ACC112 (cell line): ENCODE results near the gene EP300.
"Not testable (repeated sequence)": the region's sequence is repeated elsewhere in the genome, so short reads cannot be mapped to it uniquely, and the experiment has no call there.

Source experiments
- H2AFZ ChIP-seq: fragments of 200-600 bp; sonication (generic); one replicate; pipeline ENCODE4 v1.6.0; 2017; ENCODE audit warnings: antibody characterized with exemption, low read length; ENCODE audit not compliant: unreplicated experiment
- H3K27ac ChIP-seq: fragments of 200-600 bp; sonication (generic); 2 replicates; pipeline ENCODE4 v1.5.1; 2014; ENCODE audit warnings: low read depth, mild to moderate bottlenecking, antibody characterized with exemption, low read length, moderate library complexity
- H3K27me3 ChIP-seq: fragments of 200-600 bp; sonication (generic); 2 replicates; pipeline ENCODE4 v1.6.1; 2014; ENCODE audit warnings: mild to moderate bottlenecking, antibody characterized with exemption, low read length, moderate library complexity, mixed read lengths; ENCODE audit not compliant: insufficient read depth
- H3K36me3 ChIP-seq: fragments of 200-600 bp; sonication (generic); 2 replicates; pipeline ENCODE4 v1.6.1; 2016; ENCODE audit warnings: mild to moderate bottlenecking, antibody characterized with exemption, low read length, moderate library complexity, mixed read lengths; ENCODE audit not compliant: insufficient read depth
- H3K4me1 ChIP-seq: fragments of 200-600 bp; sonication (generic); one replicate; pipeline ENCODE4 v1.6.1; 2016; ENCODE audit warnings: low read length, mixed read lengths; ENCODE audit not compliant: insufficient read depth, unreplicated experiment, control insufficient read depth
- H3K4me3 ChIP-seq: fragments of 200-600 bp; sonication (generic); 2 replicates; pipeline ENCODE4 v1.5.1; 2014; ENCODE audit warnings: mild to moderate bottlenecking, low read depth, low read length
- H3K79me2 ChIP-seq: fragments of 200-600 bp; sonication (generic); one replicate; pipeline ENCODE4 v1.6.0; 2016; ENCODE audit warnings: low read length; ENCODE audit not compliant: control insufficient read depth, unreplicated experiment, insufficient read depth

The EP300 gene

DNA sequence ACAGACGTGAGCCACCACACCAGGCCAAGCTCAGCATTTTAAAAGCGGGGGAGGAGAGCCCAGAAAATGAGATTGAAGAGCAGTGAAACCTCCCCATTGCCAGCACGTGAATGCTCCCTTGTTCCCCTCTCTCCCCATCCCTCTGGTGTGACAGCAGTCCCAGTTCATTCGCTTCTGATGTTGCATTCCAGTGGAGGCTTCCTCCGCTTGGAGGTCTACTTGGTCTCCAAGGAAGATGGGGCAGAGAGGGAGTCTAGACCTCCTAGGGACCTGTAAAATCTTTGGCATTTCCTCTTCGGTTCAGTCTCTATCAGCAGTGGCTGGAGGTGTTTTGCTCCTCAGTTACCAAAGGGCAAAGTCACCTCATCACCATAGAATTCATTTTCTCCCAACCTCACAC lies 30.2 kb upstream of the EP300 start:
- H3K4me1 ChIP-seq, result no peaks in the 10 kb centered on the region
- no peak overlapping the region for H3K4me3 ChIP-seq
- H3K27me3 ChIP-seq, result no peaks in the 10 kb centered on the region
- no peaks in the 10 kb centered on the region for H3K79me2 ChIP-seq
- no peaks in the 10 kb centered on the region for H3K36me3 ChIP-seq
- no peak overlapping the region for H2AFZ ChIP-seq
- no peak overlapping the region for H3K27ac ChIP-seq

DNA sequence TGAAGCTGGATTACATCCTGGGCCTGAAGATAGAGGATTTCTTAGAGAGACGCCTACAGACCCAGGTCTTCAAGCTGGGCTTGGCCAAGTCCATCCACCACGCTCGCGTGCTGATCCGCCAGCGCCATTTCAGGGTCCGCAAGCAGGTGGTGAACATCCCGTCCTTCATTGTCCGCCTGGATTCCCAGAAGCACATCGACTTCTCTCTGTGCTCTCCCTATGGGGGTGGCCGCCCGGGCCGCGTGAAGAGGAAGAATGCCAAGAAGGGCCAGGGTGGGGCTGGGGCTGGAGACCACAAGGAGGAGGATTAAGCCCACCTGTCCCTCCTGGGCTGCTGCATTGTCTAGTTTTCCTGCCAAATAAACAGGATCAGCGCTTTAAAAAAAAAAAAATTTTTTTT lies 28.1 kb upstream of the EP300 start:
- H3K36me3 ChIP-seq, H3K27ac ChIP-seq, H3K4me1 ChIP-seq, H3K27me3 ChIP-seq, H3K79me2 ChIP-seq, H3K4me3 ChIP-seq, H2AFZ ChIP-seq: not testable (repeated sequence)

DNA sequence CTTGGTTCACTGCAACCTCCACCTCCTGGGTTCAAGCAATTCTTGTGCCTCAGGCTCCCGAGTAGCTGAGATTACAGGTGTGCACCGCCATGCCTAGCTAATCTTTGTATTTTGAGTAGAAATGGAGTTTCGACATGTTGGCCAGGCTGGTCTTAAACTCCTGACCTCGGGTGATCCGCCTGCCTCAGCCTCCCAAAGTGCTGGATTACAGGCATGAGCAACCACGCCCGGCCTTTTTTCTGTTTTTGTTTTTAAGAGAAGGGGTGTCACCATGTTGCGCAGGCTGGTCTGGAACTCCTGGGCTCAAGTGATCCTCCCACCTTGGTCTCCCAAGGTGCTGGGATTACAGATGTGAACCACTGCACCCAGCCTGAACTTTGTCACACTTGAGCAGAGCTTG lies 26.1 kb upstream of the EP300 start:
- not testable (repeated sequence) for H3K27me3 ChIP-seq, H2AFZ ChIP-seq, H3K27ac ChIP-seq, H3K36me3 ChIP-seq, H3K4me1 ChIP-seq, H3K4me3 ChIP-seq, H3K79me2 ChIP-seq

DNA sequence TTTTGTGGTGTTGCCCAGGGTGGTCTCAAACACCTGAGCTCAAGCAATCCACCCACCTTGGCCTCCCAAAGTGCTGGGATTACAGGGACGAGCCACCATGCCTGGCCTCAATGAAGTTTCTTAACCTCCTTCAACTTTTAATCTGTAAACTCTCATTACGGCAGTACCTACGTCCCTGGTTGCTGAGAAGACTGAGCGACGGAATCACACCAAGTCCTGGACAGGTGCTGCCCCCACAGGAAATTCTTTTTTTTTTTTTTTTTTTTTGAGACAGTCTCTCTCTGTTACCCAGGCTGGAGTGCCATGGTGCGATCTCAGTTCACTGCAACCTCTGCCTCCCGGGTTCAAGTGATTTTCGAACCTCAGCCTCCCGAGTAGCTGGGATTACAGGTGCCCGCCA lies 24.4 kb upstream of the EP300 start:
- H3K27ac ChIP-seq, result not testable (repeated sequence)

DNA sequence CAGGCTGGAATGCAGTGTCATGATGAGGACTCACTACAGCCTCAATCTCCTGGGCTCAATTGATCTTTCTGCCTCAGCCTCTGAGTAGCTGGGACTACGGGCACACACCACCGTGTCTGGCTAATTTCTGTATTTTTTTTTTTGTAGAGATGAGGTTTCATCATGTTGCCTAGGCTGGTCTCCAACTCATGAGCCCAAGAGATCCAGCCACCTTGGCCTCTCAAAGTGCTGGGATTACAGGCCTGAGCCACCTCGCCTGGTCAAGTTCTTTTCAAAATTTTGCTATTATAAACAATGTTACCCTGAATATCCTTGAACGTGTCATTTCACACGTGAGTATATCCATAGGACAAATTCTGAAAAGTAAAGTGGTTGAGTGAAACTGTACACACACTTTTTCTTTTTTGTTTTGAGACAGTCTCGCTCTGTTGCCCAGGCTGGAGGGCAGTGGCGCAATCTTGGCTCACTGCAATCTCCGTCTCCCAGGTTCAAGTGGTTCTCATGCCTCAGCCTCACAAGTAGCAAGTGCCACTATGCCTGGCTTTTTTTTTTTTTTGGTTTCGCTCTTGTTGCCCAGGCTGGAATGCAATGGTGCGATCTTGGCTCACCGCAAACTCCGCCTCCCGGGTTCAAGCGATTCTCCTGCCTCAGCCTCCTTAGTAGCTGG lies 21.6 kb upstream of the EP300 start:
- Histone ChIP-seq H2AFZ (no peak overlapping the region), H3K27ac (no peak overlapping the region), H3K4me1 (no peaks in the 10 kb centered on the region), H3K79me2 (no peaks in the 10 kb centered on the region), H3K36me3 (no peaks in the 10 kb centered on the region), H3K4me3 (no peak overlapping the region), H3K27me3 (no peaks in the 10 kb centered on the region)

More for the DNA sequence above, 24.4 kb upstream of the EP300 start:
- H3K79me2 ChIP-seq, H3K4me3 ChIP-seq, H3K4me1 ChIP-seq, H3K27me3 ChIP-seq, H2AFZ ChIP-seq, H3K36me3 ChIP-seq: not testable (repeated sequence)

DNA sequence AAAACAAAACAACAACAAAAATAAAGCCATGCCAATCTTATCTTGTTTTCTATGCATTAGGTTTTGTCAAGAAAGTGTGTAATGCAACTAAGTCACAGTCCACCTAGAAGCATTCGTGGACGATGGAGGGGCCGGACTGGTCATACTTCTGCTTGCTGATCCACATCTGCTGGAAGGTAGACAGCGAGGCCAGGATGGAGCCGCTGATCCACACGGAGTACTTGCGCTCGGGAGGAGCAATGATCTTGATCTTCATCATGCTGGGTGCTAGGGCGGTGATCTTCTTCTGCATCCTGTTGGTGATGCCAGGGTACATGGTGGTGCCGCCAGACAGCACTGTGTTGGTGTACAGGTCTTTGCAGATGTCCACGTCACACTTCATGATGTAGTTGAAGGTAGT lies 18.3 kb upstream of the EP300 start:
- Histone ChIP-seq H3K79me2 (no peaks in the 10 kb centered on the region), H3K4me1 (no peaks in the 10 kb centered on the region), H3K4me3 (no peak overlapping the region), H2AFZ (no peak overlapping the region), H3K36me3 (no peaks in the 10 kb centered on the region), H3K27ac (no peak overlapping the region), H3K27me3 (no peaks in the 10 kb centered on the region)

DNA sequence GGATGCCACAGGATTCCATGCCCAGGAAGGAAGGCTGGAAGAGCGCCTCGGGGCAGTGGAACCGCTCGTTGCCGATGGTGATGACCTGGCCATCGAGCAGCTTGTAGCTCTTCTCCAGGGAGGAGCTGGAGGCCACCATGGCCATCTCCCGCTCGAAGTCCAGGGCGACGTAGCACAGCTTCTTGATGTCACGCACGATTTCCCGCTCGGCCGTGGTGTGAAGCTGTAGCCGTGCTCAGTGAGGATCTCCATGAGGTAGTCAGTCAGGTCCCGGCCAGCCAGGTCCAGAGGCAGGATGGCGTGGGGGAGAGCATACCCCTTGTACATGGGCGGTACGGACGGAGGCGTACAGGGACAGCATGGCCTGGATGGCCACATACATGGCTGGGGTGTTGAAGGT lies 17.9 kb upstream of the EP300 start:
- no peaks in the 10 kb centered on the region for H3K36me3 ChIP-seq
- no peak overlapping the region for H3K4me3 ChIP-seq
- H2AFZ ChIP-seq, result no peak overlapping the region
- H3K4me1 ChIP-seq, result no peaks in the 10 kb centered on the region
- H3K79me2 ChIP-seq, result no peaks in the 10 kb centered on the region
- no peaks in the 10 kb centered on the region for H3K27me3 ChIP-seq
- no peak overlapping the region for H3K27ac ChIP-seq

DNA sequence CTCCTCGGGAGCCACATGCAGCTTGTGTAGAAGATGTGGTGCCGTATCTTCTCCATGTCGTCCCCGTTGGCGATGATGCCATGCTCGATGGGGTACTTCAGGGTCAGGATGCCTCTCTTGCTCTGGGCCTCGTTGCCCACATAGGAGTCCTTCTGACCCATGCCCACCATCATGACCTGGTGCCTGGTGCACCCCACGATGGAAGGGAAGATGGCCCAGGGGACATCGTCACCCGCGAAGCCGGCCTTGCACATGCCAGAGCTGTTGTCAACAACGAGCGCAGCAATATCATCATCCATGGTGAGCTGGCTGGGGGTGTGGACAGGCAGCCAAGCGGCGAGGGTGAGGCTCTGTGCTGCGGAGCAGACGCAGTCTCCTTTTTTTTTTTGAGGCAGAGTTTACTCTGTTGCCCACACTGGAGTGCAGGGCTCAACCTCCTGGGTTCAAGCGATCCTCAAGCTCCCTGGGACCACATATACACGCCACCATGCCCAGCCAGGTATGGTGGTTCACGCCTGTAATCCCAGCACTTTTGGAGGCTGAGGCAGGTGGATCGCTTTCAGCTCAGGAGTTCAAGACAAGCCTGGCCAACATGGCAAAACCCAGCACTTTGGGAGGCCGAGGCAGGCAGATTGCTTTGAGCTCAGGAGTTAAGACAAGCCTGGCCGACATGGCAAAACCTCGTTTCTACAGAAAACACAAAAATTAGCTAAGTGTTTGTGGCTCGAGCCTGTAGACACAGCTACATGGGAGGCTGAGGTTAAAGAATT lies 17.3 kb upstream of the EP300 start:
- H3K36me3 ChIP-seq, result no peaks in the 10 kb centered on the region
- no peaks in the 10 kb centered on the region for H3K27me3 ChIP-seq
- no peak overlapping the region for H2AFZ ChIP-seq
- H3K4me1 ChIP-seq, result no peaks in the 10 kb centered on the region
- H3K27ac ChIP-seq, result no peak overlapping the region
- no peaks in the 10 kb centered on the region for H3K79me2 ChIP-seq
- H3K4me3 ChIP-seq, result no peak overlapping the region

DNA sequence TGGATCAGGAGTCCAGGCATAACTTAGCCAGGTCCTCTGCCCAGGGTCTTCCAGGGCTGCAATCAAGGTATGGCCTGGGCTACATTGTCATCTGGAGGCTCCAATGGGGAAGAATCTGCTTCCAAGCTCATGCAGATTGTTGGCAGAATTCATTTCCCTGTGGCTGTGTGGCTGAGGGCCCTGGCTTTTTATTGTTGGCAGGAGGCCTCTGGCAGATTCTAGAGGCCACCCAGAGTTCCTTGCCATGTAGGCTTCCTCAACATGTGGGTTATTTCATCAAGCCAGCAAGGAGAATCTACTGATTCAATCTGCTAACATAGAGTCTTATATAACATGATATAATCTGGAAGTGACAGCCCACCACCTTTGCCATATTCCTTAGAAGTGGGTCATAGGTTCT lies 16.4 kb upstream of the EP300 start:
- H3K79me2 ChIP-seq, result no peaks in the 10 kb centered on the region
- no peaks in the 10 kb centered on the region for H3K27me3 ChIP-seq
- H3K27ac ChIP-seq, result no peak overlapping the region
- H3K4me1 ChIP-seq, result no peaks in the 10 kb centered on the region
- H3K36me3 ChIP-seq, result no peaks in the 10 kb centered on the region
- H2AFZ ChIP-seq, result no peak overlapping the region
- H3K4me3 ChIP-seq, result no peak overlapping the region

DNA sequence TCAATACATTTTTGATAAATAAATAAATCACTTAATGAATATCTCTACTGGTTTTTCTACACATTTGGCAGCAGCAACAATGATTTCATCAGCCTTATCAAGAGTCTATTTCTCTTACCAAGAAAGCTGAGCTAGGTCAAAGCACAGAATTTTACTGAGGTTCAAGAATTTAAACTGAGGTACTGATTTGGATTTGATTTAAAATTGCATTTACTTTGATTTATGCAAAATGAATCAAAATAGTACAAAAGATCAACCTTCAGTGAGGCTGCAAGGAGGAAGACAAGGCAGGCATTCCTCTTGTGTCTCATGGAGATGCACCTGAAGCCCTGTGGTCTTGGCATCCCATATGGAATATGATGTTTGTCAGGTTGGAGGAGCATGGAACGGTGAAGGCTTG lies 15.5 kb upstream of the EP300 start:
- no peak overlapping the region for H2AFZ ChIP-seq
- no peaks in the 10 kb centered on the region for H3K79me2 ChIP-seq
- H3K4me1 ChIP-seq, result no peaks in the 10 kb centered on the region
- no peak overlapping the region for H3K4me3 ChIP-seq
- H3K27ac ChIP-seq, result no peak overlapping the region
- H3K36me3 ChIP-seq, result no peaks in the 10 kb centered on the region
- no peaks in the 10 kb centered on the region for H3K27me3 ChIP-seq

DNA sequence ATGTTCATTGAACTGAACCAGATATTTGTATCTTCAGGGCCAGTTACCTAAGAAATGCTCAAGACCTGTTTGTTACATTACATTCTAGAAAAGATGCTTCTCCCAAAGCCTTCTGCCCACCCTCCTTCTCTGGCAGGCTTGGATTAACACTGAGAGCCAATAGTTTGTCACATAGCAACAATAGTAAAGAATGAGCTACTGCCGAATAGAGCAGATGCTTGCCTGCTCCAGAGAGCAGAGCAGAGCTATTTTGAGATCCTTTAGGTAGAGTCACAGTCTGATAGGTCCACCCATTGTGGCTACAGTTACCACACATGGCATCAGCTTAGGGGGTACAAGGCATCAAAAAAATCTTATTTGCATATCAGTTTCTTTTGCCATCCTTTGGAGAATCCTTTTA lies 13.5 kb upstream of the EP300 start:
- Histone ChIP-seq H3K27me3 (no peaks in the 10 kb centered on the region), H3K27ac (no peak overlapping the region), H3K79me2 (no peaks in the 10 kb centered on the region), H3K4me3 (no peak overlapping the region), H3K4me1 (no peaks in the 10 kb centered on the region), H2AFZ (no peak overlapping the region), H3K36me3 (no peaks in the 10 kb centered on the region)
